ENCODE data around the gene LIMD2. TPM values are rescaled to one million over a fixed set of nuclear protein-coding genes. Genes with fewer than 3 reads are reported as not detected.

The LIMD2 gene
- total and polyA plus RNA-seq, 4 donors: 26.4 to 69.5 (median 30.5) TPM

GRCh38 chr17:63718988-63719387 lies 19.1 kb upstream of the LIMD2 start:
- TF ChIP-seq CTCF (IDR thresholded peaks at IDR 0.05; ENCODE audit: control extremely low read depth, extremely low read depth): no peak
- peaks cover 0 to 2% (median 0%) of the 10 kb centered on the region in 4 donors for H3K9me3 ChIP-seq (ENCODE audit: control insufficient read depth in 4 of 4, insufficient read depth in 3 of 4, low read length in 3 of 4)
- peaks cover 0 to 6% (median 0%) of the 10 kb centered on the region in 5 donors for H3K4me1 ChIP-seq (ENCODE audit: control insufficient read depth in 5 of 5, insufficient read depth in 5 of 5, low read length in 5 of 5)
- ATAC-seq (ENCODE audit: insufficient read depth, low FRiP score): no peak
- H3K27ac ChIP-seq (ENCODE audit: low read depth in 1 of 2, low read length in 1 of 2): no peak overlapping the region
- no peak overlapping the region for H3K9ac ChIP-seq (ENCODE audit: insufficient read depth in 1 of 2, low read length in 2 of 2)
- no peaks in the 10 kb centered on the region for H3K27me3 ChIP-seq (ENCODE audit: control insufficient read depth in 3 of 3, insufficient read depth in 3 of 3, low read length in 2 of 3)
- H3K4me3 ChIP-seq: no peak overlapping the region
- H3K36me3 ChIP-seq (ENCODE audit: control insufficient read depth in 4 of 4, insufficient read depth in 4 of 4, low read length in 4 of 4): peaks cover 0 to 12% (median 5%) of the 10 kb centered on the region in 4 donors
- DNase-seq: no peak
- WGBS, 2 donors: 90 to 95% methylated on average over 5 of the region's 5 CpGs

- Histone ChIP-seq H3K9me3 (ENCODE audit: control insufficient read depth in 4 of 4, insufficient read depth in 3 of 4, low read length in 3 of 4) (peaks cover 0 to 2% (median 0%) of the 10 kb centered on the region in 4 donors), H3K27me3 (ENCODE audit: control insufficient read depth in 3 of 3, insufficient read depth in 3 of 3, low read length in 2 of 3) (no peaks in the 10 kb centered on the region), H3K4me3 (no peak overlapping the region), H3K27ac (ENCODE audit: low read depth in 1 of 2, low read length in 1 of 2) (no peak overlapping the region), H3K9ac (ENCODE audit: insufficient read depth in 1 of 2, low read length in 2 of 2) (no peak overlapping the region), H3K4me1 (ENCODE audit: control insufficient read depth in 5 of 5, insufficient read depth in 5 of 5, low read length in 5 of 5) (no peaks in the 10 kb centered on the region), H3K36me3 (ENCODE audit: control insufficient read depth in 4 of 4, insufficient read depth in 4 of 4, low read length in 4 of 4) (peaks cover 0 to 24% (median 13%) of the 10 kb centered on the region in 4 donors)
- no peak for TF ChIP-seq CTCF (IDR thresholded peaks at IDR 0.05; ENCODE audit: control extremely low read depth, extremely low read depth)
- DNase-seq (no peak), ATAC-seq (ENCODE audit: insufficient read depth, low FRiP score) (no peak)
- WGBS, 2 donors: 88 to 90% methylated on average over 3 of the region's 3 CpGs
Observed at GRCh38 chr17:63716426-63716825, 16.5 kb upstream of the LIMD2 start.

- ATAC-seq (ENCODE audit: insufficient read depth, low FRiP score): no peak
- H3K4me1 ChIP-seq (ENCODE audit: control insufficient read depth in 5 of 5, insufficient read depth in 5 of 5, low read length in 5 of 5): no peaks in the 10 kb centered on the region
- no peak overlapping the region for H3K4me3 ChIP-seq
- TF ChIP-seq CTCF (IDR thresholded peaks at IDR 0.05; ENCODE audit: control extremely low read depth, extremely low read depth): no peak
- H3K36me3 ChIP-seq (ENCODE audit: control insufficient read depth in 4 of 4, insufficient read depth in 4 of 4, low read length in 4 of 4): peaks cover 6 to 32% (median 22%) of the 10 kb centered on the region in 4 donors
- no peak overlapping the region for H3K9ac ChIP-seq (ENCODE audit: insufficient read depth in 1 of 2, low read length in 2 of 2)
- no peak for DNase-seq
- H3K27ac ChIP-seq (ENCODE audit: low read depth in 1 of 2, low read length in 1 of 2): no peak overlapping the region
- H3K27me3 ChIP-seq (ENCODE audit: control insufficient read depth in 3 of 3, insufficient read depth in 3 of 3, low read length in 2 of 3): no peaks in the 10 kb centered on the region
- H3K9me3 ChIP-seq (ENCODE audit: control insufficient read depth in 4 of 4, insufficient read depth in 3 of 4, low read length in 3 of 4): peaks cover 0 to 2% (median 0%) of the 10 kb centered on the region in 4 donors
- WGBS, 2 donors: 77 to 91% methylated on average over 10 of the region's 10 CpGs
Observed at GRCh38 chr17:63714550-63715277, 14.8 kb upstream of the LIMD2 start.

Data from lung (tissue), 12 donors.